ENCODE data around the gene ZNF57.
"Not testable (repeated sequence)": the region's sequence is repeated elsewhere in the genome, so short reads cannot be mapped to it uniquely, and the experiment has no call there.

ZNF57 gene

DNA sequence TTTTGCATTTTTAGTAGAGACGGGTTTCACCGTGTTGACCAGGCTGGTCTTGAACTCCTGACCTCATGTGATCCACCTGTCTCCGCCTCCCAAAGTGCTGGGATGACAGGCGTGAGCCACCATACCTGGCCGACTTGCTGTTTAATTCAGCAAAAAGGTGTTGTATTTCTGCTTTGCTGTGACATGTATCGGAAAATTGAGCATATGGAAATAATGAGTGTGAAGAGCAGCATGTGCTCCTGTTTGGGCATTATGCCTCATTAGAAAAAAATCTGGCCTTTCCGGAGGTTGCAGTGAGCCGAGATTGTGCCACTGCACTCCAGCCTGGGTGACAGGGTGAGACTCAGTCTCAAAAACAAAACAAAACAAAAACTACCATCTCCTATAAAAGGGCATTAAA, 10.2 kb upstream of the ZNF57 start:
- in situ Hi-C loops (cut with MboI; ENCODE audit: low sequenced_read_pairs): not testable (repeated sequence)

- in situ Hi-C loops (cut with MboI; ENCODE audit: low sequenced_read_pairs): no loop called here
Observed at GRCh38 chr19:2896694-2897093, 4.0 kb upstream of the ZNF57 start.

GRCh38 chr19:2902590-2903218, 2.0 kb downstream of the ZNF57 start:
- in situ Hi-C loops (cut with MboI; ENCODE audit: low sequenced_read_pairs): no loop called here

GRCh38 chr19:2903326-2903725, 2.6 kb downstream of the ZNF57 start:
- in situ Hi-C loops (cut with MboI; ENCODE audit: low sequenced_read_pairs): not testable (repeated sequence)

- in situ Hi-C loops (cut with MboI; ENCODE audit: low sequenced_read_pairs): no loop called here
Observed at GRCh38 chr19:2905918-2906519, 5.3 kb downstream of the ZNF57 start.

GRCh38 chr19:2906631-2907195, 6.0 kb downstream of the ZNF57 start:
- in situ Hi-C loops (cut with MboI; ENCODE audit: low sequenced_read_pairs): no loop called here

GRCh38 chr19:2912306-2912705, 11.6 kb downstream of the ZNF57 start:
- in situ Hi-C loops (cut with MboI; ENCODE audit: low sequenced_read_pairs): no loop called here

DNA sequence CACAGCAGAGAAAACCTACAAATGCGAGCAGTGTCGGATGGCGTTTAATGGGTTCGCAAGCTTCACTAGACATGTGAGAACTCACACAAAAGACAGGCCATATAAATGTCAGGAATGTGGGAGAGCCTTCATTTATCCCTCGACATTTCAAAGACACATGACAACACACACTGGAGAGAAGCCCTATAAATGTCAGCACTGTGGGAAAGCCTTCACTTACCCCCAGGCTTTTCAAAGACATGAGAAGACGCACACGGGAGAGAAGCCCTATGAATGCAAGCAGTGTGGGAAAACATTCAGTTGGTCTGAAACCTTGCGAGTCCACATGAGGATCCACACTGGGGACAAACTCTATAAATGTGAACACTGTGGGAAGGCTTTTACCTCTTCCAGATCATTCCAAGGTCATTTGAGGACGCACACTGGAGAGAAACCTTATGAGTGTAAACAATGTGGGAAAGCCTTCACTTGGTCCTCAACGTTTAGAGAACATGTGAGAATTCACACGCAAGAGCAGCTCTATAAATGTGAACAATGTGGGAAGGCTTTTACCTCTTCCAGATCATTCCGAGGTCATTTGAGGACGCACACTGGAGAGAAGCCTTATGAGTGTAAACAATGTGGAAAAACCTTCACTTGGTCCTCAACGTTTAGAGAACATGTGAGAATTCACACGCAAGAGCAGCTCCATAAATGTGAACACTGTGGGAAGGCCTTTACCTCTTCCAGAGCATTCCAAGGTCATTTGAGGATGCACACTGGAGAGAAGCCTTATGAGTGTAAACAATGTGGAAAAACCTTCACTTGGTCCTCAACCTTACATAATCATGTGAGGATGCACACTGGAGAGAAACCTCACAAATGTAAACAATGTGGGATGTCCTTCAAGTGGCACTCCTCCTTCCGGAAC, 16.8 kb downstream of the ZNF57 start:
- in situ Hi-C loops (cut with MboI; ENCODE audit: low sequenced_read_pairs): no loop called here

- in situ Hi-C loops (cut with MboI; ENCODE audit: low sequenced_read_pairs): no loop called here
Observed at GRCh38 chr19:2922987-2923386, 22.3 kb downstream of the ZNF57 start.

GRCh38 chr19:2923510-2923909, 22.8 kb downstream of the ZNF57 start:
- in situ Hi-C loops (cut with MboI; ENCODE audit: low sequenced_read_pairs): no loop called here

- in situ Hi-C loops (cut with MboI; ENCODE audit: low sequenced_read_pairs): no loop called here
Observed at GRCh38 chr19:2926341-2927031, 25.8 kb downstream of the ZNF57 start.

- in situ Hi-C loops (cut with MboI; ENCODE audit: low sequenced_read_pairs): no loop called here
Observed at GRCh38 chr19:2927032-2927430, 26.3 kb downstream of the ZNF57 start.

DNA sequence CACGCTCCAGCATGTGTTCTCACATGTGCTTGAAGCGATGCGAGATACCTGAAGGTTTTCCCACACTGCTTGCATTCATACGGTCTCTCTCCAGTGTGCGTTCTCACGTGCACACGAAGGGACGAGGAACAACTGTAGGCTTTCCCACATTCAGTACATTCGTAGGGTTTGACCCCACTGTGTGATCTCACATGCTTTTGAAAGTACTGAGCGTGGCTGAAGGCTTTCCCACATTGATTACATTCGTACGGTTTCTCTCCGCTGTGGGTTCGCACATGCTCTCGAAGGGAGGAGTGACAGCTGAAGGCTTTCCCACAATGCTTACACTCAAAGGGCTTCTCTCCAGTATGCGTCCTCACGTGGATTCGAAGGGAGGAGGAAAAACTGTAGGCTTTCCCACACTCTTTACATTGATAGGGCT, 32.8 kb downstream of the ZNF57 start:
- in situ Hi-C loops (cut with MboI; ENCODE audit: low sequenced_read_pairs): no loop called here

- in situ Hi-C loops (cut with MboI; ENCODE audit: low sequenced_read_pairs): not testable (repeated sequence)
Observed at GRCh38 chr19:2935863-2936262, 35.1 kb downstream of the ZNF57 start.

GRCh38 chr19:2942928-2943640, 42.4 kb downstream of the ZNF57 start:
- in situ Hi-C loops (cut with MboI; ENCODE audit: low sequenced_read_pairs): no loop called here

DNA sequence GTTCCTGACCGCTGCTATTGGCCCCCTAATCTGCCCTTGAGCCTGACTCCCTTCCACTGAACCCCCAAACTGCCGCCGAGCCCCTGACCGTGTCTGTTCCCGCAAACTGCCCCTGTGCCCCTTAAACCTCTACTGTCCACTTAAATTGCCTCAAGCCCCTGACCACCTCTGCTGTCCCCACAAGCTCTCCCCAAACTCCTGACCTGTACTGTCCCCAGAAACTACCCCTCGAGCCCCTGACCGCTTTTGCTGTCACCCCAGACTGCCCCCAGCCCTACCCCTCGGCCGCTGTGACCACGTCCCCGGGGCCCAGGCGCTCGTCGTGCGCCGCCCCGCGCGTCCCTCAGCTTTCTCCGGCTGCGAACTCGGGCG, 43.7 kb downstream of the ZNF57 start:
- in situ Hi-C loops (cut with MboI; ENCODE audit: low sequenced_read_pairs): no loop called here

DNA sequence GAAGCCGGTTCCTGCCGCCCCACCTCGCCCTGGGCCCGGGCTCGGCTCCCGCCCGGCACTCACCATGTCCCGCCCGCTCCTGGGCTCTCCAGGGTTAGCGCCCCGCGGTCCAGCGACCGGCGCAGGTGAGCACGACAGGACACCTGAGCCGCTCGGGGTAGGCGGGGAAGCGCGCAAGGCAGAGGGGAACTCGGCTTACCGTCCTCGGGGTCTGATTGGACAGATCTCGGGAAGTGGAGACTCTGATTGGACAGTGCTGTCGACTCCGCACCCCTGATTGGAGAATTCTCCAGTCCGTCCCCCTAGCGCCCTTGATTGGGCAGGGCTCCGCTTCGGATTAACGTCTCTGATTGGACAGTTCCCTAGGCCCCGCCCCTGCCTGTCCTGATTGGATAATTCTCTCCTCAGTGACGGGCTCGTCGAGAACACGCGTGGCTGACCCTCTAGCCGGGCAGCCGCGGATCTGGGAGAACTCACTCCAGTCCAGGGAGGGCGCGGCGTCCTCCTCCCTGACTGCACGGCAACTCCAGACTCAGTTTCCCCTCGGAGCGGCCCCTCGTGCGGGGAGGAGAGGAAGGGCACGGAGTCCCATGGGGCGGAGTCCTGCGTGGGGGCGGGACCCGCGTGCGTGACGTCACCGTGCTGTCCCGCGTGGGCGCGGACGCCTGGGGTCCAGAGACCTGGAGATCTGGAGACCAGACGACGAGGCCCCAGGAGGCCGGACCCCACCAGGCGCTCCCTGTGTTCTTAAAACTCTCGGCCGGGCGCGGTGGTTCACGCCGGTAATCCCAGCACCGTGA, 44.2 kb downstream of the ZNF57 start, which contains the start of gene ZNF77:
Gene ZNF77 (minus strand): TSS at position 197 of the 800 bp plus-strand sequence. CDS start 131 bp downstream, at position 66.
- in situ Hi-C loops (cut with MboI; ENCODE audit: low sequenced_read_pairs): no loop called here

GRCh38 chr19:2945575-2946184, 45.0 kb downstream of the ZNF57 start:
- in situ Hi-C loops (cut with MboI; ENCODE audit: low sequenced_read_pairs): no loop called here

GRCh38 chr19:2949939-2950285, 49.2 kb downstream of the ZNF57 start:
- in situ Hi-C loops (cut with MboI; ENCODE audit: low sequenced_read_pairs): loop anchor here (10.0 to 25.0 kb wide), 2 partner anchors 165 to 537 kb away; partner anchors contain the start of genes SMIM24 and SMIM44
